ENCODE data around the gene HDHD2. TPM values are rescaled to one million over a fixed set of nuclear protein-coding genes. Genes with fewer than 3 reads are reported as not detected.

Gene HDHD2
- total RNA-seq, 1 experiment from 2014 or later: 24.4 TPM

DNA sequence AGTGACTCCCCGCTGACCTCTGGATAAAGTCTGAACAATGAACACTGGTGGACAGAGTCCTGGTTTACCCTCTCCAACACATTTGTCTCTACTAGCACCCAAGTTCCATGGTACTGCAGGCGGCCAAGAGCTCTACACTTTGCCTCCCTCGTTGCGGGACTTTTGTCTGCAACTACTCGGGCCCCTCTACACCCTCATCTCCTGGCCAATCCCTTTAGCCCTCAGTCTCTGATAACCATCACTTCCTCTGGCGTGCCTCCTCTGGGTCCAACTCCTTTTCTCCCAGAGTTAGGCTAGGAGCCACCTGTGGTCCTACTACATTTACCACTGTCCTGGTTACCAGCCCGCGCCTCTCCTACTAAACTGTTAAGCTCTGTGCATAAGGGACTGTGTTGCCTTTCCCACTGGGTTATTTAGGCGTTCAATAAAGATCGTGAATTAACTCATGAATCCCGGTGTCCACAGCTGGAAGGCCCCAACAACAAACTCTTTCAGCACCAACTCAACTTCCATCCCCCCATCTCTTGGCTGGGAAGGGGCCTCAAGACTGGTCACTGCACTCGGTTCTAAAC, 757 bp downstream of the HDHD2 start:
- Histone ChIP-seq H3K36me3 (ENCODE audit: low read depth) (no peaks in the 10 kb centered on the region), H3K4me3 (peak overlapping the region; percentile 97), H3K27ac (peak overlapping the region; percentile 60), H3K27me3 (ENCODE audit: insufficient read depth, low read depth) (no peaks in the 10 kb centered on the region), H2AFZ (peak overlapping the region; percentile 100), H3K4me1 (replicated peaks; ENCODE audit: insufficient read depth) (peaks cover 16% of the 10 kb centered on the region), H3K9me3 (ENCODE audit: insufficient read depth, low read depth) (no peaks in the 10 kb centered on the region), H3K9me2 (ENCODE audit: insufficient read depth) (no peaks in the 10 kb centered on the region), H3K4me2 (peak overlapping the region; percentile 98), H3F3A (ENCODE audit: insufficient read depth, low read depth) (peaks cover 7% of the 10 kb centered on the region; the same call in 1 of the 2 replicates), H3K79me2 (ENCODE audit: low read depth) (peaks cover 51% of the 10 kb centered on the region), H4K20me1 (ENCODE audit: insufficient read depth) (no peaks in the 10 kb centered on the region)
- POLR2A ChIA-PET (ENCODE audit: unreplicated experiment): interaction anchor here (0.6 kb wide), 2 partner anchors 24 to 997 kb away, joined by 3 to 15 read pairs; no protein-coding TSS in a partner anchor
- BruUV-seq (replicated peaks): no TSS peak
- CTCF ChIA-PET: no interaction called here
- DNase-seq: no peak
- intact Hi-C loops (cut with micrococcal nuclease; ENCODE audit: unreplicated experiment): no loop called here
- no peak for TF ChIP-seq EZH2 (IDR thresholded peaks at IDR 0.05; ENCODE audit: low read depth)
- TF ChIP-seq CTCF (conservative IDR thresholded peaks at IDR 0.05): no peak

- Histone ChIP-seq H3K9me3 (ENCODE audit: insufficient read depth, low read depth) (no peaks in the 10 kb centered on the region), H3K4me1 (replicated peaks; ENCODE audit: insufficient read depth) (peaks cover 10% of the 10 kb centered on the region), H3K27ac (no peak overlapping the region), H3K4me3 (no peak overlapping the region), H2AFZ (no peak overlapping the region), H3K9me2 (ENCODE audit: insufficient read depth) (no peaks in the 10 kb centered on the region), H3K4me2 (no peak overlapping the region), H3K79me2 (ENCODE audit: low read depth) (peaks cover 69% of the 10 kb centered on the region), H4K20me1 (ENCODE audit: insufficient read depth) (no peaks in the 10 kb centered on the region; the same call in 1 of the 2 replicates), H3K27me3 (ENCODE audit: insufficient read depth, low read depth) (no peaks in the 10 kb centered on the region), H3K36me3 (ENCODE audit: low read depth) (no peaks in the 10 kb centered on the region), H3F3A (ENCODE audit: insufficient read depth, low read depth) (peaks cover 7% of the 10 kb centered on the region; the same call in 1 of the 2 replicates)
- DNase-seq: no peak
- no TSS peak for BruUV-seq (replicated peaks)
- CTCF ChIA-PET: no interaction called here
- intact Hi-C loops (cut with micrococcal nuclease; ENCODE audit: unreplicated experiment): no loop called here
- TF ChIP-seq CTCF (conservative IDR thresholded peaks at IDR 0.05) (no peak), EZH2 (IDR thresholded peaks at IDR 0.05; ENCODE audit: low read depth) (no peak)
- POLR2A ChIA-PET (ENCODE audit: unreplicated experiment): no interaction called here
Observed at GRCh38 chr18:47146206-47146605, 4.1 kb downstream of the HDHD2 start.

- Histone ChIP-seq H3K4me1 (replicated peaks; ENCODE audit: insufficient read depth) (peaks cover 4% of the 10 kb centered on the region), H3K9me2 (ENCODE audit: insufficient read depth) (no peaks in the 10 kb centered on the region), H2AFZ (no peak overlapping the region), H3K27ac (no peak overlapping the region), H3K36me3 (ENCODE audit: low read depth) (no peaks in the 10 kb centered on the region), H3F3A (ENCODE audit: insufficient read depth, low read depth) (no peaks in the 10 kb centered on the region), H4K20me1 (ENCODE audit: insufficient read depth) (no peaks in the 10 kb centered on the region; the same call in 1 of the 2 replicates), H3K4me2 (no peak overlapping the region), H3K79me2 (ENCODE audit: low read depth) (peaks cover 59% of the 10 kb centered on the region), H3K9me3 (ENCODE audit: insufficient read depth, low read depth) (no peaks in the 10 kb centered on the region), H3K4me3 (no peak overlapping the region), H3K27me3 (ENCODE audit: insufficient read depth, low read depth) (no peaks in the 10 kb centered on the region)
- BruUV-seq (replicated peaks): no TSS peak
- POLR2A ChIA-PET (ENCODE audit: unreplicated experiment): no interaction called here
- no peak for TF ChIP-seq CTCF (conservative IDR thresholded peaks at IDR 0.05)
- TF ChIP-seq EZH2 (IDR thresholded peaks at IDR 0.05; ENCODE audit: low read depth): no peak
- DNase-seq: no peak
- CTCF ChIA-PET: no interaction called here
- intact Hi-C loops (cut with micrococcal nuclease; ENCODE audit: unreplicated experiment): no loop called here
Observed at GRCh38 chr18:47143899-47144485, 6.3 kb downstream of the HDHD2 start.

Data from PC-9 (cell line).